Daoy (cell line): ENCODE data around the gene TOP1. TPM values are rescaled to one million over a fixed set of nuclear protein-coding genes. Genes with fewer than 3 reads are reported as not detected.

ENCODE experiments used
- DNase-seq: peaks from one replicate; pipeline ENCODE4 v3.0.0-alpha.2; 2015; ENCODE audit warnings: low read depth
- total RNA-seq: library from RNA; depleted of rRNA; stranded (reverse); fragments of >200 nt; shearing (Covaris generic); gene quantifications from 2 replicates; pipeline ENCODE4 v1.2.3, GENCODE V29; 2014

The TOP1 gene
- total RNA-seq, 1 experiment from 2014 or later: 15.0 TPM

DNA sequence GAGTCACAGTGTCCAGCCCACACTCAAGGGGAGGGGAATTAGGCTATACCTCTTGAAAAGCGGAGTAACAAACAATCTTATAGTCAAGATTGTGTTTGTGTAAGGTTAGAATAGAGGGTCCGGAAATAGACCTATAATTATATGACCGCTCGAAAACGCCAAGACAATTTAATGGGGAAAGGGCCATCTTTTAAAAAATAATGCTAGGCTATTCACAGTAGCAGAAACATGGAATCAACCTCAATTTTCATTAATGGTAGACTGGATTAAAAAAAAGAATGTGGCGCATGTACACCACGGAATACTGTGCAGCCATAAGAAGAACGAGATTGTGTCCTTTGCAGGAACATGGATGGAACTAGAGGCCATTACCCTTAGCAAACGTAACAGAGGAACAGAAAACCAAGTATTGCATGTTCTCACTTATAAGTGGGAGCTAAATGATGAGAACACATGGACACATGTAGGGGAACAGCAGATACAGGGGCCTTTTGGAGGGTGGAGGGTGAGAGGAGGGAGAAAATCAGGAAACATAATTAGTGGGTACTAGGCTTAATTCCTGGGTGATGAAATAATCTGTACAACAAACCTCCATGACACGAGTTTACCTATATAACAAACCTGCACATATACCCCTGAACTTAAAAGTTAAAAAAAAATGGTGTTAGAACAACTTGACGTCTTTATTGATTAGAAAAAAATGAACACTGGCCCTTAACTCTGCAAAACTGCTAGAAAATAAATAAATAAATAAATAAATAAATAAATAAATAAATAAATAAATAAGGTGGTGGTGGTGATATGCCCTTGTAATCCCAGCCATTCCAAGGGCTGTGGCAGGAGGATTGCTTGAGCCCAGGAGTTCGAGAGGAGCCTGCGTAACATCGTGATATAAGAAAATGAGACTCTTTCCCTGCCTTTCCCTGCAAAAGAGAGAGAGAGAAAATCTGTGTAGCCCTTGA lies 30.3 kb downstream of the TOP1 start:
- no peak for DNase-seq

DNA sequence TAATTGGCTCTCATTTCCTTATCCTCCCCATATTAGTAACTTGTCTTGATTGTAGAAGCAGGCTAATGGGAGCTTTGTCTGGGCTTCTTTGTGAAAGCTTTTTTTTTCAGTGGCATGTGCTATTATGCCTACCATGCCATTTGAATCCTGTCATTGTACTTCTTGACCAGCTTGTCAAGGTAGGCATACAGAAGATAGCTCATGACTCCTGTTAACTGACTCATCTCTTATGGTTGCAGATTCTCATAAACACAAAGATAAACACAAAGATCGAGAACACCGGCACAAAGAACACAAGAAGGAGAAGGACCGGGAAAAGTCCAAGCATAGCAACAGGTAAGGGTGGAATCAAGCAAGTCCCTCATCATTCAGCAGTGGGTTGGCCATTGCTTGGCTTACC lies 32.5 kb downstream of the TOP1 start:
- no peak for DNase-seq

DNA sequence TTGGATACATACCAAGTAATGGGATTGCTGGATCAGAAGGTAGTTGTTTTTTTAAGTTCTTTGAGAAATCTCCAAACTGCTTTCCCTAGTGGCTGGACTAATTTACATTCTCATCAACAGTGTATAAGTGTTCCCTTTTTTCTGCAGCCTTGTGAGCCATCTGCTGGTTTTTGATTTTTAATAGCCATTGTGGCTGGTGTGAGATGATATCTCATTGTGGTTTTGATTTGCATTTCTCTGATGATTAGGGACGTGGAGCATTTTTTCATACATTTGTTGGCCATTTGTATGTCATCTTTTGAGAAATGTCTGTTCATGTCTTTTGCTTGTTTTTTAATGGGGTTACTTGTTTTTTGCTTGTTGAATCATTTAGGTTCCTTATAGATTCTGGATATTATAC lies 34.8 kb downstream of the TOP1 start:
- DNase-seq: no peak

DNA sequence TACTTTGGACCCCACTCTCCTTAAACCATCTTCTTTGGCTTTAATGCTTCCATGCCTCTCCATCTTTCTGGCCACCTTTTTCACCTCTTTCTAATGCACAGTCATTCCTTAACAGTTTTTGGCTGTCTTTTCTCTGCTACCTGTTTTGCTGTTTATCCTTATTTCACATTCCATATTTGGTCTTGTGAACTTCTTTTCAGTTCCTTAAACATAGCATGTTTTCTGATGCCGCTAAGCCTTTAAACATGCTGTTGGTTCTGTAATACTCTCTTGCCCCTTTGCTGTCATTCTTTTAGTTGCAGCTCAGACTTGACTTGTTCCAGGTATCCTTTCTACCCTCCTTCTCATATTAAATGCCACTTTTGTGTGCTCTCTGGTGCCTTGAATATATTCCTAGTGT lies 35.8 kb downstream of the TOP1 start:
- no peak for DNase-seq

DNA sequence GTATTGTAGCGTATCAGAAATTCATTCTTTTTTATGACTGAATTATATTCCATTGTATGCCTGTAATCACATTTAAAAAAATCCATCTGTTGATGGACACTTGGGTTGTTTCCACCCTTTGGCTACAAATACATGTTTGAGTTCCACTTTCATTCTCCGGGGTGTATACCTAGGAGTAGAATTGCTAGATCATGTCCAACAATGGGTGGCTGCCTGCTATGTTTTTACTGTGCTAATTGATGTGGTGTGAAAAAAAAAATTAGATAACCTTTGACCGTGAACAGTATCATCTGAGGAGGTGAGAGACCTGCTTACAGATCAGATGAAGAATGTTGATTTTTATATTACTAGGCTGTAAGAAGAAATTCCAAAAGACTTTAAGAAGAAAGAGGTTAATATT lies 37.1 kb downstream of the TOP1 start:
- no peak for DNase-seq

DNA sequence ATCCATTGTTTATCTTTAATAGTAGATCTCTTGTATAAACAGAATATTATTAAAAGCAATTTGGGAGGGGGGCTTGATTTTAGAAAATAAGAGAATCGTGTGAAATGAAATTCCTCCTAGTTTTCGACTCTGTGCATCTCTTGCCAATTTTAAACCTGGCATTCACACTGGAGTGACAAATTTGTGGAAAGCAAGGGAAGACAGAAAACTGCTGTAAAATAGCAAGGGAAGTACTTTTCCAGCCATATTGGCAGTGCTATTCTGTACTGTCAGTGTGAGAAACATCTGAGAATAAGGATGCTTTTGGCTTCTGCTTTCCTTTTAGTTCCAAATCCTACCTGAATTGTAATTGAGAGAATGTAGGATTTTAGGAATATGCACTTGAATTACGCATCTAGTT lies 40.2 kb downstream of the TOP1 start:
- DNase-seq: no peak

DNA sequence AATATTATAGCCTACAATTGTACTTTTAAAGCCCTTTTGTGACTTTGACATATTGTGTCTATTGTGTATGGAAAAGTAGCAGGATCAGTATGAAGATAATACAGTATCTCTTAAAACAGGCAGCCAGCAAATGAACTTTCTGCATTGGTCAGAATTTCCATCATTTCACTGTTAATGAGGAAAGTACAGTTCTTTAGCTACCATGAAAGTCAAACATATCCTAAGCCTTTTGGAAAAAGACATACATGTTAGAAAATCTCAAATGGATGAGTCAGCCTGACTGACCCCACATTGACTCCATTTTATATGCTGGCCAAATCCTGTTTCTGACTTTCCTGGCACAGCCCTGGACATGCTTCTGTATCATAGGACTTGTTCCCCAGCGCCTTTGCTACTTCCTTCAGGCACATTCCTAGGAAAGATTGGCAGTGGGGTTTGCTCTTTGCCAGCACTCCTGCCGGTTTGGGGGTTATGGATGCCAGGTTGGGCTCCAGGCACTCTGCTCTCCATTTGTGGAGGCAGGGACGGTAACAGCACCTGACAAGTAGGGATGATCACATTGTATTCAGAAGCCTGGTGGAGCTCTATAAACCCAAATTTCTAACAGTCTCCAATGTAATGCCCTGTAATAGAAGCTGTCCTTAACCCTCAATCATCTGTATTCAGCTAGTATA lies 43.7 kb downstream of the TOP1 start:
- peak; percentile 71 for DNase-seq

DNA sequence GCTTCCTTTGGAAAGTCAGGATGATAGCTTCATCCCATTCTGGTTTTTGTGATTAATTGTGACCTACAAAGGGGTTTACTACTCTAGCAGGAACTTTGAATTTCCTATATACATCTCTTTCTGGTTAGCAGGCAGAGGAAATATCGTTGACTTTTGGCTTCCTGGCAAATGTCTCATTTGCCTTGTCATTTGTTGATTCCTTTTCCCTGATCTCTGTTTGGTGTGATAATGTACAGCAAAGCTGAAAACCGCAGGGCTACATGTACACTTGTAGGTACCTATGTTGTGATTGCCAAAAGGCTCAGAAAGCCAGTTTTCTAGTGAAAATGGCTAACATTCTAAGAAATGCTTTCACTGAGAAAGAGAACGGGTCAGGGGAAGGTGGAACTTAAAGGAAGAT lies 44.3 kb downstream of the TOP1 start:
- DNase-seq: no peak

DNA sequence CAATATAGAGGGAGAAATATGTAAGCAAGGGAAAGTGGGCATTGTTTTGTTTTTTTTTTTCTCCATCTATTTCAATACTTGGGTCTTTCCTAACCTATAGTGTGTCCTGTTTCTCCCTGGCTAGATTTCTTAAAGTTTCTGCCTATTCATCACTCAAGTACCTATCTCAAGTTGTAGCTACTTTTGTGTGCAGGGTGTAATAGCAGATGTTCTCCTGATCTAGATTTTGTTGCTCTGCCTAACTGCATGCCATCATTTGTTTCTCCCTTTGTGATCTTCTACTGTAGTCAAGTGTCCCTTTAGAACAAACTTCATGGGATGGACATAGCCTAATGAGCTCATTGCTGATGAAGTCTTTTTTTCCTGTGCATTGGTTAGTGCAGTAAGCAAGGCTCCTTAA lies 45.8 kb downstream of the TOP1 start:
- no peak for DNase-seq

DNA sequence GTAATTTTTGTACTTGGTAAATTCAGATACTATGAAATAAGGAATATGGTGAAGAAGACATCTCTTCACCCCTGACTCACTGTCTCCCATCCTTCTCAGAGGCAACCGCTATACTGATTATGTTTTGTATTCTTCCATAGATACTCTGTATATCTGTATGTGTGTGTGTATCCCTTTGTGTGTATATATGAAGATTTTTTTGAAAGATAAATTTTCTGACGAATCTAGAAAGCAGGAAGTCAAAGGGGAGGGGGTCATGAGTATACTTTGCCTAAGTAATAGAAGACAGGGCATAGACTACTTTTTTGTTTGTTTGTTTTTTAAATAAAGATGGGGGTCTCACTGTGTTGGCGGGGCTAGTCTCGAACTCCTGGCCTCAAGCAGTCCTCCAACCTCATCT lies 48.2 kb downstream of the TOP1 start:
- no peak for DNase-seq

DNA sequence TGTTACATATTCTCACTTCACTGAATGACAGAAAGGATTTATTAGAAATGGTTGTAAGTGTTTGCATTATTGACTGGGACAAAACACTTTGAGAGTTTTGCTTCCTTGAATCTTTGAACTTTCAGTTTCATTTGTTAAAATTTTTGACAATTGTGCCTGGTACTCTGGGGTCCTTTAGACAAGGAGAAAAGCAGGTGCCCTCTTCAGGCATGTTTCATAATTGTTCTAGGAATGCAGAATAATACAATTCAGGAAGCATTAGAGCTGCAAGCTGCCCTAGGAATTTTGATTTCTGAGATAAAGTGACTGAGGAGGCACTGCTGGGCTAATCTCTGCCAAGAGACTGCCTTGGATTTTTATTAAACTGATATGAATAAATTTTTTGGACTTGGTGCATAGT lies 49.7 kb downstream of the TOP1 start:
- DNase-seq: no peak

DNA sequence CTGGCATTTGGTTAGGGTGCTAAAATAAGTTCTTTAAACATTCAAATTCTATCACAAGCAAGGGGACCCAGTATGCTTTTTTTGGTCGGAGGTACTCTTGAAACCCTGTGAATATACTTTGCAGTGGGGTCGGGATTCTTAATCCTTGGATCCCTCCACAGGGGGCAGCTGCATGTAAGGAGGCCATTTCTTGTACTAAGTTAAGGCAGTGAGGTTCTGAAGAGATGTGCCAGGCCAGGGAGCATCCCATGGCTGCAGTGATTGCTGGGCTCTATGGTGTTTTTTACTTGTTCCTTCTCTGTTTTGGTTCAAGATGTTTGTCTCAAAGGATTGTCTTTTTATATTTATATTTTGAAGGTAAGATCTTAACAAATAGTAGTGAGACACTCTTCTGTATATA lies 50.4 kb downstream of the TOP1 start:
- no peak for DNase-seq

DNA sequence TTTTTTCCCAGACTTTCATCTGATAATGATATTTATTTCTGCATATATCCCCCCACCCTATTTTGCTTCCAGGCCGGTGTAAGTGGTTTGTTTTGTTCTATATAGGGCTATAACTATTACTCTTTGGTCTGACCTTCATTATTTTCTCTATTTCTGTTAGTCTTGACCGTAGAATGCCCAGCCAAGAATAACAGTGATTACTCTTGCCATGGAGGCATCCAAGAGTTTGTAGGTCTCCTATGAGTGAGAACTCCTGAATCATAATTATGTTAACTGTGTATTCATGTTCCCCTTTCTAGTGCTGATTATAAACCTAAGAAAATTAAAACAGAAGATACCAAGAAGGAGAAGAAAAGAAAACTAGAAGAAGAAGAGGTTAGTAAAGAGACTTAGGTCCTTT lies 52.2 kb downstream of the TOP1 start:
- DNase-seq: no peak

DNA sequence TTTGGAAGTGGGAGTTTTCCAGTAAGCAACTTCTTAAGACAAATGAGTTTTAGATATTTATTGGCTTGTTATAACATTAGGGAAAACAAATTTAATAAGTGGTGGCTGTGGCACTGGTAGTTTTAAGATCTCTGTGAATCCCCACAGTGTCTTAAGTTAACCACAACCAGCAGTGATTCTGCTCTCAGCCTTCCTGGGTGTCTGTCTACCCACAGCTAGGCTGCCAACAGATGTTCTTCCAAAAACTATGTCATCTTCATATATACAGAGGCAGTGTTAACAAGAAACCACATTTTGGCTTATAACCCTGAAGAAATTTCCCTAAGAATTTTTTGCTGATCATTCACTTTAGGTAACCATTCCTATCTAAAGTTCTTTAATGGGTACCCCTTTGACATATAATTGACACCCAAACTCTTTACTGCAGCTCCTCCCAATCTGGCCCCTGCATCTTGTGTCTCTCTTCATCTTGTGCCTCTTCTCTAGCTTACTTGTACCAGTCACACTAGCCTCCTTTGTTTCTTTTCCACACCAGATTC lies 52.7 kb downstream of the TOP1 start:
- DNase-seq: no peak

DNA sequence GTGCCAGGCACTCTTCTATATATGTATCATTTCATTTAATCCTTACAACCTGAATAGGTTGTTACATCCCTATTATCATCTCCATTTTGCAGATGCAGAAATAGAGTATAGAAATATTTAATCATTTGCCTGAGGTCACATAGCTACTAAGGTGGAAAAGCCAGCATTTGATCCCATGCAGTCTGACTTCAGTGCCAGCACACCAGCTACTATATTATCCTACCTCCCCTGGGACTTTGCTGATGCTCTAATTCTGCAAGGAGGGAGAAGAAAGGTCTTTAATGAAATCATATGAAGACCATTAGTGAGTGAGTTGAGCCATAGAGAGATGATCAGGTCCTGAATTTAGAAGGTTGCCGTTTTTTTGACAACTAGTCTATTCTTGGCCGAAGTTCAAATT lies 53.7 kb downstream of the TOP1 start:
- DNase-seq: no peak

DNA sequence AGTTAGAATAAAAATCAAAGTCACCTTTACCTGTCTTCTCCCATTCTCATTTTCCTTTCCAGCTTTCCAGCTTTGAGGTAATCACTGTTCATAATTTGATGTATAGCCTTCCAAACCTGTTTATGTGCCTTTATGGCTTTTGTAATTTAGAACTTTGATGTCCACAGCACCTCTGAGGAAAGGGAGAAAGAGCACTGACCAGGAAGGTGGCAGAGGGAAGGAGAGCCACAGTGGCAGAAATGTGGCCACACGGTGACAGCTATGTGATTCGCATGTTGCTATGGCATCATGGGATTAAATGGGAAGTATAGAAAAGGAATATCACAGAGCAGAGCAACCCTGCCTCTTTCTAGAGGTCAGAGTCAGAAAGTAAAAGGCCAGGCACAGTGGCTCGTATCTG lies 57.0 kb downstream of the TOP1 start:
- DNase-seq: no peak

DNA sequence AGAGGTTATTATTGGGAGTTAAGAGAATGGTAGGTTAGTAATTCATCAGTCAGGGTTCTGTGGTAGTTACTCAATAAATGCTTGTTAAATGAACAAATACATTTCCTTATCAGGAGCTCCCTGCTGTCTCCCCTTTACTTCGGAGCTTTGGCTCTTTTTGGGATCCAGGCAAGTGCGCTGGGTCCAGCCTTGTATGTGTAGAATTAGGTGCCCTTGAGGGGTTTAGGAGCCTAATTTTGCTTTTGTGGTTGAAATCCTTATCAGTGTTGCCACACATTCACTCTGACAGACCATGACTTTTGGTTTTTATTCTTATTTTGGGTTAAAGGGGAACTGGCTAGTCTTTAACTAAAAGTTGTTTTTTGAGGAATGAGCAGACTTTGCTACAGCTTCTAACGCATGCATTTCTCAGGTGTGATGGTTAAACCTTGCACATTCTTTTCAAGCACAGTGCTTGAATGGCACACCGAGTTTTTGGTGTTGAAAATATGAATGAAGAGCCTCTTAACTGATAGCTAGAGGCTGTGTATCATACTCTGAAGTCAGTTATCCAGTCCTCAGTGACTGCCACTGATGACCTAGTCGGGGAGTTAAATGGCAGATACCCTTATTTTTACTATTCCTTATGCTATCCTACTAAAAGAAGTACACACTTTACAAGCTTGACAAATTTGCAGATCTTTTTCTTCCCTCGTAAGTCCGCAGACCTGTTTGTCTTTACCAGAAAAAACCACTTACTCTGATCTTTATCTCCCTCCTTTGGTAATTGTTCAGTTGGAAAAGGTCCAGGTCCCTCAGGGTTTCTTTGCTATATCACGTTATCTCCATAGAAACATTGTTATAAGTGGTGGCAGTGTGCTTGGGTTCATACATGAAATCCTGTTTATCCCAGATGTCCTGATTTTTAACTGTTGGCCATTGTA lies 58.0 kb downstream of the TOP1 start:
- no peak for DNase-seq

DNA sequence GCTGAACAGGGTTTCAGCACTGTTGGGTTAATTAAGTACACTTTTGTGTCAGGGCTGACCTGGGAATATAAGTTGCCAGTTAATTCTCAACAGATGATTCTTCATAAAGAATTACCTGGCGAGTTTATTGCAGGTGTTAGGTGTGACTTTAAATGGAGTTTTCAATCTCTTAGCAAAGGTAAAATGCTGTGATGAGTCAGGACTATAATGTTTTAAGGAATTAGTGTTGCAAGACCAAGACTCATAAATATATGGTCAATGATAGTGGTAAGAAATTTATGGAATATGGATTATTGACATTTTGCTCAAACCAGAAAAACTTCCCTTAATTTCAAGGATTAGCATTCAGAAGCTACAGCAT lies 58.7 kb downstream of the TOP1 start:
- no peak for DNase-seq

DNA sequence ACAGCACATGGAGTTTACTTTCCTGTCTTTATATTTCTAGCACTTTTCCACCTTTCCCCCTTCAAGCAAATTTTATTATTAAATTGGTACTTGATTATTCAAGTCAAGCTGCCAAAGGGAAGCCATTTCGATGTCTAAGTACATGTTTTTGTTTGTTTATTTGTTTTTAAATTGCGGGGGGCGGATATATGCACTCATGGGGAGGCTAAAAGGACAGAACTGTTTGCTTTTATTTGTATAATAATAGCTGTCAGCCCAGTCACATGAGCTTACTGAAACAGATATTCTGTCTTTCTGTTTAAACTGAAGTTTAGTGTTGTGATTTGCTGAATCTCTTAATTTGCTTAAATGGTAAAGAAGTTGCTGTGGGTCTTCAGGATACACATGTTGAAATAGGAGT lies 59.2 kb downstream of the TOP1 start:
- no peak for DNase-seq

DNA sequence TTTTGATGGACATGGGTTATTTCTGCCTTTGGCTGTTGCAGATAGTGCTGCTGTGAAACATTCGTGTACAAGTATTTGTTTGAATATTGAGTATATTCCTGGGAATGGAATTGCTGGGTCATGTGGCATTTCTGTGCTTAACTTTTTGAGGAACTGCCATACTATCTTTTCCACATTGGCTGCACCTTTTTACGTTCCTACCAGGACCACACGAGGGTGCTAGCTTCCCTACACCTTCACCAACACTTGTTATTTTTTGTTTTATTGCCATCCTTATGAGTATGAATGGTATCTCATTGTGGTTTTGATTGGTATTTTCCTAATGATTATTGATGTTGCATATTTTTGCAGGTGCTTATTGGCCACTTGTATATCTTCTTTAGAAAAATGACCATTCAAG lies 60.9 kb downstream of the TOP1 start:
- DNase-seq: no peak

DNA sequence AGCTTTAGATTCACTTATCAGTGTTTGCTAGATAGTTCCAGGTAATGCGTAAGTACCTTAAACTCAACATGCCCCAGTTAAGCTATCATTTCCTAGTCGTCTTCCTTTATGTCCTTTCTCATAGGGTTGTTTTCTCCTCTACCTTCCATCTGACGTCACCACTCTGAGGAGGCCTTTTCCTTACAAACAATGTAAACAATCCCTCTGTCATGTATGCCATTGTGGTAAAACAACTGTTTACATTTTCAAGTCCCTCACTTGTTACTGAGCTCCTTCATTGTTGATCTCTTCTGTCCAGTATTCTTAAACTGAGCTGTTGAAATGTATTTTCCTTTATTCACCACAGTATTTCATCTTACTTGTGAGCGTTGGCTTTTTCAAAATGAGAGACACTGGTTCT lies 63.3 kb downstream of the TOP1 start:
- DNase-seq: no peak
